Colonic mucosa (tissue), 4 donors: ENCODE data around the gene SERINC3. TPM values are rescaled to one million over a fixed set of nuclear protein-coding genes. Genes with fewer than 3 reads are reported as not detected.

ENCODE experiments used
- DNase-seq: peaks from one replicate; pipeline ENCODE4 v3.0.0-alpha.2; 2020
- H3K27ac ChIP-seq: fragments of 200-600 bp; one replicate; pipeline ENCODE4 v1.8.0; 2021
- H3K27me3 ChIP-seq: fragments of 200-600 bp; one replicate; pipeline ENCODE4 v1.8.0; 2021
- H3K36me3 ChIP-seq: fragments of 200-600 bp; one replicate; pipeline ENCODE4 v1.8.0; 2021
- H3K4me1 ChIP-seq: fragments of 200-600 bp; one replicate; pipeline ENCODE4 v1.8.0; 2021; ENCODE audit warnings: mild to moderate bottlenecking
- H3K4me3 ChIP-seq: fragments of 200-600 bp; one replicate; pipeline ENCODE4 v1.8.0; 2021
- H3K9ac ChIP-seq, 2 donors: one replicate each; pipeline ENCODE4 v1.7.0; 2013; ENCODE audit warnings: control low read depth in 2 of 2, low read depth in 2 of 2, low read length in 2 of 2
- H3K9me3 ChIP-seq: fragments of 200-600 bp; one replicate; pipeline ENCODE4 v1.8.0; 2021
- CTCF ChIP-seq: fragments of 200-600 bp; IDR thresholded peaks from one replicate; pipeline ENCODE4 v1.8.0; 2022; ENCODE audit warnings: antibody characterized with exemption, mild to moderate bottlenecking
- intact Hi-C: fragments of 100-400 bp; cut with DNase I; formaldehyde crosslinking; loops from one replicate; pipeline ENCODE4 v1.14.1; 2022
- total RNA-seq, 2 donors: library from RNA; stranded (reverse); fragmentation: NEBNext Ultra II Directional in 1 of 2; extraction: Animal tissue kit (Norgen Biotek cat#: 25700) in 1 of 2; gene quantifications; one replicate each; pipeline ENCODE4 v1.2.1, GENCODE V29; 2021
- donor health status: healthy.
- donor health status: DM: no; HTN: no; CAD: no.
- donor health status: DM: no; HTN: no; CAD: no.

SERINC3 gene
- total RNA-seq, 2 donors from 2014 or later = 82.8 to 121 TPM

- intact Hi-C loops = no loop called here
- no peaks in the 10 kb centered on the region for H3K27me3 ChIP-seq
- no peak for TF ChIP-seq CTCF
- H3K4me1 ChIP-seq = no peaks in the 10 kb centered on the region
- H3K9ac ChIP-seq = no peak overlapping the region
- no peaks in the 10 kb centered on the region for H3K36me3 ChIP-seq
- no peak overlapping the region for H3K4me3 ChIP-seq
- no peaks in the 10 kb centered on the region for H3K9me3 ChIP-seq
- no peak overlapping the region for H3K27ac ChIP-seq
- DNase-seq = no peak
Measured at GRCh38 chr20:44489931-44490330, 31.9 kb downstream of the SERINC3 start.

- H3K4me1 ChIP-seq = no peaks in the 10 kb centered on the region
Measured at GRCh38 chr20:44489223-44489622, 32.6 kb downstream of the SERINC3 start.

GRCh38 chr20:44488551-44488950 lies 33.3 kb downstream of the SERINC3 start:
- Histone ChIP-seq H3K4me1 (no peaks in the 10 kb centered on the region), H3K36me3 (no peaks in the 10 kb centered on the region), H3K4me3 (no peak overlapping the region), H3K9ac (no peak overlapping the region), H3K27ac (no peak overlapping the region), H3K27me3 (no peaks in the 10 kb centered on the region), H3K9me3 (no peaks in the 10 kb centered on the region)
- no peak for TF ChIP-seq CTCF
- intact Hi-C loops = no loop called here
- DNase-seq = no peak

More at GRCh38 chr20:44489223-44489622, 32.6 kb downstream of the SERINC3 start:
- DNase-seq = no peak
- no peak overlapping the region for H3K9ac ChIP-seq
- H3K27ac ChIP-seq = no peak overlapping the region
- no peak overlapping the region for H3K4me3 ChIP-seq
- no peaks in the 10 kb centered on the region for H3K27me3 ChIP-seq
- no peaks in the 10 kb centered on the region for H3K36me3 ChIP-seq
- intact Hi-C loops = no loop called here
- no peak for TF ChIP-seq CTCF
- no peaks in the 10 kb centered on the region for H3K9me3 ChIP-seq

- Histone ChIP-seq H3K9me3 (no peaks in the 10 kb centered on the region), H3K4me3 (no peak overlapping the region), H3K27ac (no peak overlapping the region), H3K9ac (no peak overlapping the region), H3K36me3 (no peaks in the 10 kb centered on the region), H3K27me3 (no peaks in the 10 kb centered on the region), H3K4me1 (no peaks in the 10 kb centered on the region)
- TF ChIP-seq CTCF = no peak
- intact Hi-C loops = no loop called here
- DNase-seq = no peak
Measured at GRCh38 chr20:44485830-44486198, 36.1 kb downstream of the SERINC3 start.

- H3K4me3 ChIP-seq = no peak overlapping the region
- TF ChIP-seq CTCF = no peak
Measured at GRCh38 chr20:44485078-44485829, 36.6 kb downstream of the SERINC3 start.

More at GRCh38 chr20:44485078-44485829, 36.6 kb downstream of the SERINC3 start:
- no peak overlapping the region for H3K9ac ChIP-seq
- no peaks in the 10 kb centered on the region for H3K9me3 ChIP-seq
- H3K27me3 ChIP-seq = no peaks in the 10 kb centered on the region
- intact Hi-C loops = no loop called here
- H3K27ac ChIP-seq = no peak overlapping the region
- DNase-seq = no peak
- H3K36me3 ChIP-seq = no peaks in the 10 kb centered on the region
- no peaks in the 10 kb centered on the region for H3K4me1 ChIP-seq
